K562 (cell line): ENCODE data around the gene RASSF3. TPM values are rescaled to one million over a fixed set of nuclear protein-coding genes. Genes with fewer than 3 reads are reported as not detected.

Experiments
- AFF4 ChIP-seq: sonication (generic); formaldehyde crosslinking; IDR thresholded peaks from 2 replicates; pipeline ENCODE4 v1.8.0; 2023; ENCODE audit warnings: mild to moderate bottlenecking, missing genetic modification reagents
- BDP1 ChIP-seq: IDR thresholded peaks from 3 replicates; pipeline ENCODE4 v1.6.1; 2011; ENCODE audit not compliant: insufficient read length, insufficient read depth
- CBFA2T2 ChIP-seq: fragments of 450-650 bp; conservative IDR thresholded peaks from 2 replicates; pipeline ENCODE4 v1.6.1; 2017; ENCODE audit warnings: mild to moderate bottlenecking
- CEBPB ChIP-seq: fragments of 450-650 bp; IDR thresholded peaks from 2 replicates; pipeline ENCODE4 v1.6.1; 2016; ENCODE audit warnings: missing genetic modification characterization, missing compliant biosample characterization
- CHAMP1 ChIP-seq: fragments of 450-650 bp; IDR thresholded peaks from 2 replicates; pipeline ENCODE4 v1.6.1; 2016; ENCODE audit warnings: mild to moderate bottlenecking
- EP400 ChIP-seq: fragments of 450-650 bp; IDR thresholded peaks from 2 replicates; pipeline ENCODE4 v1.6.1; 2017; ENCODE audit warnings: antibody characterized with exemption, mild to moderate bottlenecking, moderate library complexity
- MEF2D ChIP-seq: conservative IDR thresholded peaks from 2 replicates; pipeline ENCODE4 v1.6.1; 2016; ENCODE audit warnings: low read depth, missing genetic modification characterization, missing compliant biosample characterization
- NR2C2 ChIP-seq, 2 experiments: fragments of 200-800 bp in 1 of 2; sonication (Bioruptor generic) in 1 of 2; sonication (generic) in 1 of 2; formaldehyde crosslinking in 1 of 2; IDR thresholded peaks; 2 replicates each; pipeline versions ENCODE4 v1.6.1 to v1.8.0; 2016 to 2022; ENCODE audit warnings: mild to moderate bottlenecking in 1 of 2, missing compliant biosample characterization in 1 of 2, missing genetic modification characterization in 1 of 2, missing genetic modification reagents in 1 of 2
- POLR2G ChIP-seq: fragments of 200-400 bp; formaldehyde crosslinking; IDR thresholded peaks from 2 replicates; pipeline ENCODE4 v1.6.1; 2017; ENCODE audit warnings: low read depth, mild to moderate bottlenecking, antibody characterized with exemption, low read length, moderate library complexity
- ZNF277 ChIP-seq: fragments of 250-450 bp; sonication (Bioruptor Pico); IDR thresholded peaks from 2 replicates; pipeline ENCODE4 v1.8.0; 2022; ENCODE audit warnings: inconsistent platforms, mild to moderate bottlenecking, moderate library complexity, borderline replicate concordance
- ZNF57 ChIP-seq: fragments of 450-650 bp; formaldehyde crosslinking; IDR thresholded peaks from 2 replicates; pipeline ENCODE4 v1.4.0; 2020; ENCODE audit warnings: mild to moderate bottlenecking, moderate library complexity
- ZNF592 ChIP-seq: fragments of 450-650 bp; IDR thresholded peaks from 2 replicates; pipeline ENCODE4 v1.6.1; 2017; ENCODE audit warnings: antibody characterized with exemption, mild to moderate bottlenecking
- ZNF695 ChIP-seq: fragments of 450-650 bp; formaldehyde crosslinking; IDR thresholded peaks from 2 replicates; pipeline ENCODE4 v1.4.0; 2020; ENCODE audit warnings: mild to moderate bottlenecking, moderate library complexity
- polyA plus RNA-seq, 8 experiments: library from polyadenylated mRNA; depleted of rRNA in 4 of 8; stranded (reverse) in 5 of 8; unstranded in 3 of 8; fragments of >200 nt; fragmentation: Nextera tagmentation in 2 of 8; fragmentation: Illumina TruSeq in 1 of 8; extraction: Ambion mirVana in 2 of 8; extraction: Trizol in 1 of 8; gene quantifications; 2 replicates each; pipeline versions ENCODE4 v1.2.1 to v1.2.3, GENCODE V29; 2011 to 2014; ENCODE audit warnings: inconsistent platforms in 1 of 8, missing spikeins in 1 of 8
- total RNA-seq, 7 experiments: library from RNA; depleted of rRNA in 6 of 7; stranded (reverse); fragments of >200 nt in 6 of 7; fragmentation: Illumina TruSeq in 2 of 7; extraction: Trizol in 2 of 7; gene quantifications; 2 replicates each; pipeline versions ENCODE4 v1.2.1 to v1.2.3, GENCODE V29; 2011 to 2021; ENCODE audit warnings: low replicate concordance in 1 of 7

RASSF3 gene
- total and polyA plus RNA-seq, 9 of the 15 experiments (the other 6 are each of a cell fraction or from before 2014, with no cell fraction given), result 3.7 to 39.2 (median 20.2) TPM

GRCh38 chr12:64618953-64619590 lies 8.8 kb downstream of the RASSF3 start (continued):
- TF ChIP-seq ZNF592, result 0 out of 2 replicates have a peak, but pooled peaks have one; percentile 44
- no peak for TF ChIP-seq AFF4
- no peak for TF ChIP-seq POLR2G
- peak; percentile 97 for TF ChIP-seq CEBPB
- peak; percentile 38; the same call in 1 of the 2 replicates for TF ChIP-seq CBFA2T2
- TF ChIP-seq ZNF57, result no peak
- TF ChIP-seq BDP1, result no peak
- TF ChIP-seq ZNF695 (CRISPR knock-in tag), result no peak
- 0 out of 2 replicates have a peak, but pooled peaks have one; percentile 31 for TF ChIP-seq EP400
- no peak for TF ChIP-seq ZNF277 (CRISPR knock-in tag)
- TF ChIP-seq CHAMP1, result 0 out of 2 replicates have a peak, but pooled peaks have one; percentile 20
- TF ChIP-seq MEF2D (tag), result no peak
- TF ChIP-seq NR2C2 (CRISPR knock-in tag; IDR thresholded peaks at IDR 0.05), result no peak
- TF ChIP-seq NR2C2 (tag; IDR thresholded peaks at IDR 0.05), result no peak
